ENCODE measurements around the gene SOX10. TPM values are rescaled to one million over a fixed set of nuclear protein-coding genes. Genes with fewer than 3 reads are reported as not detected.

The SOX10 gene
- total and polyA plus RNA-seq, 2 of the 13 experiments (the other 11 are each of a cell fraction or from before 2014, with no cell fraction given): not detected

DNA sequence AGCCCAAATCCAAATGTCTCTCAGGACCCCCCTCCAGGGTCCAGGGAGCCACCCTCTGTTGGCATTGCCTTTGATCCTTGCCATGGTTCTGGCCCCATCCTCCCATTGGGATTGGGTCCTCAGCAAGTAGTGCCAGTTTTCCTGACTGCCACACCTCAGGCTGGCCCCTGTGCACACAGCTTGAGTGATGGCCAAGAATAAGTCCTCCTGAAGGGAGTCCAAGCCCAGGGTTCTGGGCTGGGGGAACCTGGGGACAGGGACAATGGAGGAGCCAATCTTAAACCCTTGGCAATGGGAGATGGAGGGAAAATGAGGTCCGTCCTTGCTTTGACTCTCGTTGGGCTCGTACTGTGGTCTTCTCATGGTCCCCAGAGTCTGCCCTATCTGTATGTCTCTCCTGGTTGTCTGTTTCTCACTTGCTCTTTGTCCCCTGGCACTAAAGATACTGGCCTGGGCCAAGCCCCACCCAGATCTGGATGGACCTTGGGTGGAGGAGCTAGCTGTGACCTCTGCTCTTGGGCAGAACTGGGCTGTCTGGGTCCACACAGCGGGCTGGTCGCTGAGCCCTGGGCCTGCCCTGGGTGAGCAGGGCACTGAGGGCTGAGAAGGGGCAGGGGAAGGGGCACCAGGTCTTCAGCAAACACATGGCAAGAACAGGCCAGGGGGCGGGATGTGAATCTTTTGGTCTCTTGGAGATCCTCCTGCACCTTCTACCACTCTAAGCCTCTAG lies 2.9 kb downstream of the SOX10 start (continued):
- TF ChIP-seq, protein P1, sequence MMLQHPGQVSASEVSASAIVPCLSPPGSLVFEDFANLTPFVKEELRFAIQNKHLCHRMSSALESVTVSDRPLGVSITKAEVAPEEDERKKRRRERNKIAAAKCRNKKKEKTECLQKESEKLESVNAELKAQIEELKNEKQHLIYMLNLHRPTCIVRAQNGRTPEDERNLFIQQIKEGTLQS (CRISPR knock-in tag; IDR thresholded peaks at IDR 0.05): no peak
- TF ChIP-seq, protein P2, sequence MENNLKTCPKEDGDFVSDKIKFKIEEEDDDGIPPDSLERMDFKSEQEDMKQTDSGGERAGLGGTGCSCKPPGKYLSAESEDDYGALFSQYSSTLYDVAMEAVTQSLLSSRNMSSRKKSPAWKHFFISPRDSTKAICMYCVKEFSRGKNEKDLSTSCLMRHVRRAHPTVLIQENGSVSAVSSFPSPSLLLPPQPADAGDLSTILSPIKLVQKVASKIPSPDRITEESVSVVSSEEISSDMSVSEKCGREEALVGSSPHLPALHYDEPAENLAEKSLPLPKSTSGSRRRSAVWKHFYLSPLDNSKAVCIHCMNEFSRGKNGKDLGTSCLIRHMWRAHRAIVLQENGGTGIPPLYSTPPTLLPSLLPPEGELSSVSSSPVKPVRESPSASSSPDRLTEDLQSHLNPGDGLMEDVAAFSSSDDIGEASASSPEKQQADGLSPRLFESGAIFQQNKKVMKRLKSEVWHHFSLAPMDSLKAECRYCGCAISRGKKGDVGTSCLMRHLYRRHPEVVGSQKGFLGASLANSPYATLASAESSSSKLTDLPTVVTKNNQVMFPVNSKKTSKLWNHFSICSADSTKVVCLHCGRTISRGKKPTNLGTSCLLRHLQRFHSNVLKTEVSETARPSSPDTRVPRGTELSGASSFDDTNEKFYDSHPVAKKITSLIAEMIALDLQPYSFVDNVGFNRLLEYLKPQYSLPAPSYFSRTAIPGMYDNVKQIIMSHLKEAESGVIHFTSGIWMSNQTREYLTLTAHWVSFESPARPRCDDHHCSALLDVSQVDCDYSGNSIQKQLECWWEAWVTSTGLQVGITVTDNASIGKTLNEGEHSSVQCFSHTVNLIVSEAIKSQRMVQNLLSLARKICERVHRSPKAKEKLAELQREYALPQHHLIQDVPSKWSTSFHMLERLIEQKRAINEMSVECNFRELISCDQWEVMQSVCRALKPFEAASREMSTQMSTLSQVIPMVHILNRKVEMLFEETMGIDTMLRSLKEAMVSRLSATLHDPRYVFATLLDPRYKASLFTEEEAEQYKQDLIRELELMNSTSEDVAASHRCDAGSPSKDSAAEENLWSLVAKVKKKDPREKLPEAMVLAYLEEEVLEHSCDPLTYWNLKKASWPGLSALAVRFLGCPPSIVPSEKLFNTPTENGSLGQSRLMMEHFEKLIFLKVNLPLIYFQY (CRISPR knock-in tag; IDR thresholded peaks at IDR 0.05; ENCODE audit: borderline replicate concordance): peak; percentile 71; the same call in 1 of the 2 replicates
- TF ChIP-seq ZNF501 (CRISPR knock-in tag; IDR thresholded peaks at IDR 0.05): no peak
- TF ChIP-seq ZNF607 (CRISPR knock-in tag; IDR thresholded peaks at IDR 0.05; ENCODE audit: borderline replicate concordance): no peak
- no peak for TF ChIP-seq SNAPC2 (CRISPR knock-in tag; IDR thresholded peaks at IDR 0.05)
- no peak for TF ChIP-seq ZNF367 (CRISPR knock-in tag; IDR thresholded peaks at IDR 0.05; ENCODE audit: borderline replicate concordance)
- 0 out of 2 replicates have a peak, but pooled peaks have one; percentile 25 for TF ChIP-seq RBFOX2 (IDR thresholded peaks at IDR 0.05; ENCODE audit: low read depth, low read length)
- TF ChIP-seq, protein P3, sequence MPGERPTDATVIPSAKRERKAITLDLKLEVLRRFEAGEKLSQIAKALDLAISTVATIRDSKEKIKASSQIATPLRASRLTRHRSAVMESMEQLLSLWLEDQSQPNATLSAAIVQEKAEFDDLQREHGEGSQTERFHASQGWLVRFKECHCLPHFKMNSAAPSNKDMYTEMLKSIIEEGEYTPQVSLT (CRISPR knock-in tag; IDR thresholded peaks at IDR 0.05; ENCODE audit: borderline replicate concordance, low read depth): no peak
- no peak for TF ChIP-seq ARNTL (CRISPR knock-in tag; IDR thresholded peaks at IDR 0.05)
- 0 out of 2 replicates have a peak, but pooled peaks have one; percentile 7 for TF ChIP-seq ZNF263 (CRISPR knock-in tag; IDR thresholded peaks at IDR 0.05)
- peak; percentile 36; the same call in 1 of the 2 replicates for TF ChIP-seq ESRRA (CRISPR knock-in tag; IDR thresholded peaks at IDR 0.05; ENCODE audit: low read depth)
- TF ChIP-seq ZBTB20 (CRISPR knock-in tag; IDR thresholded peaks at IDR 0.05; ENCODE audit: borderline replicate concordance, low read depth): no peak
- TF ChIP-seq NR2F6 (IDR thresholded peaks at IDR 0.05): peak; percentile 56
- TF ChIP-seq NR2F6 (CRISPR knock-in tag; IDR thresholded peaks at IDR 0.05): peak; percentile 75
- no peak for TF ChIP-seq BORCS8-MEF2B (CRISPR knock-in tag; IDR thresholded peaks at IDR 0.05)
- TF ChIP-seq HIC2 (CRISPR knock-in tag; IDR thresholded peaks at IDR 0.05; ENCODE audit: low read depth): peak; percentile 94
- TF ChIP-seq IRF2 (CRISPR knock-in tag; IDR thresholded peaks at IDR 0.05): 0 out of 2 replicates have a peak, but pooled peaks have one; percentile 14
- no peak for TF ChIP-seq HOXA5 (CRISPR knock-in tag; IDR thresholded peaks at IDR 0.05)
- TF ChIP-seq ZNF136 (CRISPR knock-in tag; IDR thresholded peaks at IDR 0.05; ENCODE audit: low read depth): no peak
- TF ChIP-seq BCL3 (CRISPR knock-in tag; IDR thresholded peaks at IDR 0.05): 0 out of 2 replicates have a peak, but pooled peaks have one; percentile 35
- TF ChIP-seq RXRA (CRISPR knock-in tag; IDR thresholded peaks at IDR 0.05): no peak

All from HepG2 (cell line).